DLD1 (cell line): ENCODE measurements around the gene KRT86.
"Not testable (repeated sequence)": the region's sequence is repeated elsewhere in the genome, so short reads cannot be mapped to it uniquely, and the experiment has no call there.

Source experiments
- in situ Hi-C: cut with HindIII; loops from 2 replicates; pipeline ENCODE4 v1.10.0; 2017; ENCODE audit warnings: low sequenced_read_pairs

Gene KRT86

DNA sequence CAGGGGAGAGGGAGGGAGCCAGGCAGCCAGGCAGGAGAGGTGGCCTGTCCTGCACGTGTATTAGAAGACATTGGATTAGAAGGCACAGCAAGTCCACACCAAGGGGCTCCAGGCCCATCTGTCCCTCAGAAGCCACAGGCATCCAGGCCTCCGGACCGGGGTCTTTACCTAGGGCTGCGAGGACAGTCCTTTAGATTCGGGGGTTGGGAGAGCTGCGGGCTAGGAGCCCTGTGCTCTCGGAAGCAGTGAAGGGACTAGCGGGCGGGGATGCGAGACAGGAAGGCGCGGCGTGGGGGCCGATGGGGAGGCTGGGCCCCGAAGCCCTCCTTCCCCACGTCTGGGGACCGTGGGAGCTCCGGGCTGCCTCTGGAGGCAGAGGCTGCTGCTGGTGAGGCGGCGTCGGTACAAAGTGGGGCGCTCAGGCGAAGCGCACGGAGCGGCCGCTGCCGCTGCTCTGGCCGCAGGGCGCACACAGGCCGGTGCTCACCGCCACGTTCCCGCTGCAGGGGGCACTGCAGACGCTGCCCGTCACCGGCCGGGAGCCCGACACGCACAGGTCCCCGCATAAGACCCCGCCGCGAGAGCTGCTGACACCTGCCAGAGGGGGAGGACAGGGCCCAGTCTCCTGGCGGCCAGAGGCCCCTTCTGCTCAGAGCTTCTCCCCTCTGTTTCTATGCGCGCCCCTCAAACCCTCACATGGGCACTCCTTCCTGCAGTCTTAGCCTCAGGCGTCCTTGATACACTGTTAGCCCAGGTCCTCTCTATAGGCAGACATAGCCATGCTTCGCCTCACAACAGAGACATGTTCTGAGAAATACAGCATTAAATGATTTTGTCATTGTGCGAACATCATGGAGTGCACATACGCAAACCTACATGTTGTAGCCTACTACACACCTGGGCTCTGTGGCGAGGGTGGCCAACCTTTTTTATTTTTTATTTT is 24.1 kb upstream of the KRT86 start:
- in situ Hi-C loops = no loop called here

DNA sequence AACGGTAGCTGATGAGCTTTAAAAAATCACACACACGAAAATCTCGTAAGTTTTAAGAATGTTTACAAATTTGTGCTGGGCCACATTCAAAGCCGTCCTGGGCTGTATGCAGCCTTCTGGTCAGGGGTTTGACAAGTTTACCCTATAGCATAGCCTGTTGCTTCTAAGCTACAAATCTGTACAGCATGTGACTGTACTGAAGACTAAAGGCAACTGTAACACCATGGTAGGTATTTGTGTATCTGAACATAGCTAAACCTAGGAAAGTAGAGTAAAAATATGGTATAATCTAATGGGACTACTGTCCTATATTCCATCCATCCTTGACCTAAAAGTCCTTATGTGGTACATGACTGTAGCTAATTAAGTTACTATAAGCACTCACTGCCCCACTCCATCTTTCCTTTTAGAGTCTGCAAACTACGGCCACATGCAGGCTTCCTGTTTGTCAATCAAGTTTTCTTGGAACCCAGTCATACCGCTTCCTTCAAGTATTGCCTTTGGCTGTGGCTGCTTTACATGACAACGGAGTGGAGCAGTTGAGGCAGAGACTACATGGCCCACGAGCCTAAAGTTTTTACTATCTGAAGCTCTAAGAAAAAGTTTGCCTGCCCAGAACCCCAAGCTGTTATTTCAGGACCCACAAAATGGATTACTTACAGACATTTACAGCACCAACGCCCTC is 22.9 kb upstream of the KRT86 start:
- in situ Hi-C loops = no loop called here

DNA sequence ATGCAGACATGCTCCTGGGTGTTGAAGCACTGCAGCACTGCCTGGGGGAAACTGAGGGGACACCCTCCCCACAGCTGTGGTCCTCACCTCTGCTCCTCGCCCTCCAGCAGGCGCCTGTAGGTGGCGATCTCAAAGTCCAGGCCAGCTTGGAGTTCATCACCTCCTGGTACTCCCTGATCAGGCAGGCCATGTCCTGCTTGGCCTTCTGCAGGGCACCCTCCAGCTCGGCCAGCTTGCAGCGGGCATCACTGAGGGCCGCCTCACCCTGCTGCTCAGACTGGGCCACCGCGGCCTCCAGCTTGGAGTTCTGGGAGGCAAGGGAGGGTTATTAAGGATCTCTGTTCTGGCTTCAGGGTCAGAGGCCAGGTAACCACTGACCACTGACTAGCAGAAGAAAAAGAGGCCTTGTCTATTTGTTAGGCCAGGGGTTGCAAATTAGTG is 22.2 kb upstream of the KRT86 start:
- in situ Hi-C loops = not testable (repeated sequence)

DNA sequence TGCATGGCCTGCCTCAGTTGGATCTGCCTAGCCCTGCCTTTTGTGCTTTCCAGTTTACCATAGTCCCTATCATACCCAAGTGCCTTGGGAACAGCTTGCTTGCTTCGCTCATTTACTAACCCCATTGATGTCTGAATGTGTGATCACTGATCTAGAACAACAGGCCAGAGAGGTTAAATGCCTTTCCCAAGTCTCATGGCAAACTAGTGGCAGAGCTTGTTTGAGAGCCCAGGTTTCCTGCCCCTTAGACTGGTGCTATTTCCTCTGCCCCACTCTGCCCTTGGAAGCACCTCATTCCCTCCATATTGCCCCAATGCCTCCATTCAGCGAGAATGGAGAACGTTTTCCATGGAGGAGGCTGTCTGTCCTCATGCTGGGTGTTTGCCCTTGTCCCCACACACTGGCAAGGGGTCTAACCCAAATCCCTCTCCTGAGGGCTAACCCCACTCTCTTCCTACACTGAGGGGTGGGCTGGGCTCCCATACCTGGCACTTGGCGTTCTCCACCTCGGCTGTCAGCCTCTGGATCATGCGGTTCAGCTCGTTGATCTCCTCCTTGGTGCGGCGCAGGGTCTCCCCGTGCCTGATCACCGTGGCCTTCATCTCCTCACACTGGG is 21.6 kb upstream of the KRT86 start:
- in situ Hi-C loops = no loop called here

DNA sequence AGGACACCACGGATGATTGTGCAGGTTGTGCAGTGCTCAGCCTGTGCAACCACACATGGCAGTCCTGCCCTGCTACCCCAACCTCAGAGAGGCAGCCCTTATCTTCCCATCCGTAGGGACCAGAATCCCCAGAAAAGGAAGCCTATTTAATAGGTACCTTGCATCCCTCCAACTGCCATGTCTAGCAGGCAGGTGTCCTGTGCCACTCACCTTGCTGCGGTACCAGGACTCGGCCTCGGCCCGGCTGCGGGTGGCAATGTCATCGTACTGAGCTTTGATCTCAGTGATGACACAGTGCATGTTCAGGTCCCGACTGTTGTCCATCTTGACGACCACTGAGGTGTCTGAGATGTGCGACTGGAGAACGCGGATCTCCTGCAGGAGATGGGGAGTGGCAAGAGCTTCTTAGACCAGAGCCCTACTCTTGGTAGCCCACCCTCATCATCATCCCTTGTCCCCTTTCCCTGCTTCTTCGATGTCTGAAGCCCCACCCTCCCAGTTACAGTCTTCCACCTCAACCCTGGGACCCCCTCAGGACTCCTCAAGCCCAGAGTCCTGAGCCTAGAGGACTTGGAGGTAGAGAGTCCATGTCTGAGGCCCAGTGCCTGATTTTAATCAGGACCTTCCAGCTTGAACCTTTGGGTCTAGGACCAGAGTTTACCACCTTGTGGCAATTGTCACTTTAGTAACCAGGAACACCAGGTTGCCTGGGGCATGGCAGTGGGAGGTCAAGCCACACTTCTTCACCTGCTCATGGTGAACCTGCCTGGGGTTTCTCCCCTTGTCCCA is 20.9 kb upstream of the KRT86 start:
- in situ Hi-C loops = no loop called here

DNA sequence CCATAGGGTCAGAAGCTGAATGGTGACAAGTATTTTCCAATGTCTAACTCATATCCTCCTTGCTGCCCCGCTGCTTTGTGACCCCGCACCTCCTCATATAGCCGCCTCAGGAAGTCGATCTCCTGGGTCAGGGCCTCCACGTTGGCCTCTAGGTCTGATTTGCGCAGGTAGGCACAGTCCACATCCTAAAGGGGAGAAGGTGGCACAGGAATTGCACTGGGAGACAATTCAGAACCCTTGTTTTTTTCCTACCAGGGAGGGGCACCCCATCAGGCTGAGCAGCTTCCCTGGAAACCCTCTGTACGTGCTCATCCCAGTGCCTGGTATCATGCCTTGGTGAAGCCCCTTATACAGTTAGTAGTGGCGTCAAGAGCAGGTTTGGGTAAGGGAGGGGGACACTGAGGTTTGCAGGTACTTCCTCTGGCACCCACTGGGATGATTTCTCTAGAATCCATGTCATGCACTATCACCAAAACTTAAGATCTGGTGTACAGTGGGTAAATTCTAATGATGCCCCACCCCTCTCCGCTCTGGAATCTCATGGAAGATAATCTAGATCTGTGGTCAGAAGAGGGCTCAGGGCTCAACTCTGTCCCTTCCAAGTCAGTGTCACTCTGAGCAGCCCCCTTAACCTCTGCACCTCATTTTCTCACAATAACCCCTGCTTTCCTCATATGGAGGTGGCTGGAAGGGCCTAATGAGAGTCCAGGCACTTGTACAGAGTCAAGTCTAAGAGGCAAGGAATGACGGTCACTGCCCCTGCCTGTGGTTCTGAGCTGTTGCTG is 20.1 kb upstream of the KRT86 start:
- in situ Hi-C loops = no loop called here

DNA sequence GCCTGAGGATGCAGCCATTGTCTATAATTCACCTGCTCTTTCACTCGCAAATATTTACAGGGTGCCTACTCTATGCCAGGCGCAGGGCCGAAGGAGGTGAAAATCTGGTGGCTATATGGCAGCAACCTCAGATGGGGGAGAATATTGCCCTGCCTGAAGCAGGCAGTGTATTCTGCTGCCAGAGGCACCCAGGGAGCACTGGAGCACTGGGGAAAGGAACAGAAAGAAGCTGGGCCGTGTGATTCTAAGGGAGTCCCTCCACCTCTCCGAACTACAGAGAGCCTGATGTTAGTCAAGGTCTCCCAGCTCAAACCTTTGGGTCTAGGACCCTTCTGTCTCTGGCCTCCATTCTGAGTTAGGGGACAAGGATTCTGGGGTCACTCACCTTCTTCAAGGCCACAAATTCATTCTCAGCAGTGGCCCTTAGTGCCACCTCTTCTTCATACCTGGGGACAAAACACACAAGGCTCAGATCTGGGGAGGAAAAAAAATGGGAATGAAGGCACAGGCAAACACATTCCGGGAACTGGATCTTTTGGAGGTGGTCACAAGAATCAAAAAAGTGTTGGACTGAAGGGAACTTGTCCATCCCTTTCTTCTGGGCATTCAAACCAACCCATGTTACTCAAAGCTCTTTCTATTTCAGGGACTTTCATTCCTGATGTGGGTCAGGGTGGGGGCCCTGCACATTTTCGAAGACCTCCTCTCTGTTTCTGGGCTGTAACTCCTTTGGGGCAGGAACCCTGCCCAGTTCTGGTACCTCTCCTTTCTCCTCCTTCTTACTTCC is 19.3 kb upstream of the KRT86 start:
- in situ Hi-C loops = no loop called here

DNA sequence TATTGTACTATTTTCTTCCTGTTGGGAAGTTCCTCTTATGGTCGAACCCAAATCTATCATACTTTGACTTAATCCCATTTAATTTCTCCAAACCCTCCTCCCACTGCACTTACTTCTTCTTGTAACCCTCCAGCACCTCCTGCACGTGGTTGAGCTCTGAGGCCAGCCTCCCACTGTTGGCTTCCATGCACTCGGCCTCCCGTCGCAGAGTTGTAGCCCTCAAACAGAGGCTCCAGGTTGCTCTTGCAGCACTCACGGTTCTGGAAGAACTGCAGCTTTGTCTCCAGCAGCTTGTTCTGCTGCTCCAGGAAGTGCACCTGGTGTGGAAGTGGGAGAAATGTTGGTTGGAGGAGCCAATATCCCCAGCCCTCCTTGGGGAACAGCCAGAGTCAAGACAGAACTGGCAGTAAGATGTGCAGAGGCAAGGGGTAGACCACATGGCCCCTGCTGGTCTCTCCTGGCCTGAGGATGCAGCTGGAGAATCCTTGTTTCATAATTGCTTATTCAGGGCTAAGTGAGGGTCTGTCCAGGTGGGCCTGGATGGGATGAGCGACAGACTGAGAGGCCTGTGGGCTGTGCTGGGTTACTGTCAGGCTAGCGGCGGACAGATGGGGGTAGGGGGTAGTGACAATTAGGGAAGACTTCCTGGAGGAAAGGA is 18.4 kb upstream of the KRT86 start:
- in situ Hi-C loops = no loop called here

DNA sequence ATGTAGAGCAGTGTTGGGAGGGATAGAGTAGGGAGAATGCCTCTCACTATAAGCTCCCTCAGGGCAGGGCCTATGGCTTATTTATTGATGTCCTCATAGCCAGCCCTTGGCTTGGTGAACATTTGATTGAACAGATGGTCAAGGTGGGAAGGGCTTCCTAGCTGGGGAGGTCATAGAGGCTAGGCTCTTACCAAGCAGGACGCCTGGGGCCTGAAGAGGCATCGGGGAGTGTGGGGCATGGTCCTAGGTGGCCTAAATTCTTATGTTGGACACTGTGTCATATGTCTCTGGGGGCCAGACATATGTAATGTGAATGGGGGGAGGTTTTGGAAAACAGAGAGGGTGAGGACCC is 17.9 kb upstream of the KRT86 start:
- in situ Hi-C loops = no loop called here

DNA sequence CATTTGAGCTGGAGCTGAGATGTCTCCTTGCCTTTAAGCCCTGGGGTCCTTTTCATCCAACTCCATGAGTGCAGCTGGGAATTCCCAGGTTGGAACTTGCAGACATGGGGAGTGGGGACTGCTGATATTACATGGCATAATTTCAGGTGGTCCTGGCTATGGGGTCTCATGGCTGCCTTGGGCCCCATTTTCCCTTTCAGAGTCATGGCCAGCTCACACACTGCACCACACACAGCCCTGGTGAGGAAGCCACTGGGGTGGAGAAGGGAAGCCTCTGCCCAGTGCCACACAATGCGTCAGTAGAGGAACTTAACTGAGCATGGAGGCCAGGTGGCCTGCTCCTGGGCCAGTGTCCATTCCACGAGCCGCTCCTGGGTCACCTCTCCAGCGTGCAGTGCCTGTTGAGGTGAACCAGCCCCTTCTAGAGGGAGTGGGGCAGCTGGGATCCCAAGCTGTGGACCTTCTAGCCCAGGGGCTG is 17.3 kb upstream of the KRT86 start:
- in situ Hi-C loops = no loop called here

DNA sequence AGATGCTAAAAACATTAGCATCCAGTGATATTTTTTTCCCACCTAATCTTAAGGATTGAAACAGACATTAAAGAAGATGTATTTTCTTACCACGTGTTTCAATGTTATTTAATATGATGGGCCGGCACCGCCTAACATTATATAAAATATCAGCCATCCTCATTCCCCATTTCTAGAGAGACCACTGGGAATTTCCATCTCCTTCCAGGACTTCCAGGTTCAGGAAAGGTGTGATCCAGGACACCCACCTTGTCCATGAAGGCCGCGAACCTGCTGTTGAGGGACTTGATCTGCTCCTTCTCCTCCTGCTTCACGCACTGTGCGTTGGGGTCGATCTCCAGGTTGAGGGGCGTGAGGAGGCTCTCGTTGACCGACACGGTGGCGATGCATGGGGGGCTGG is 16.5 kb upstream of the KRT86 start:
- in situ Hi-C loops = not testable (repeated sequence)

DNA sequence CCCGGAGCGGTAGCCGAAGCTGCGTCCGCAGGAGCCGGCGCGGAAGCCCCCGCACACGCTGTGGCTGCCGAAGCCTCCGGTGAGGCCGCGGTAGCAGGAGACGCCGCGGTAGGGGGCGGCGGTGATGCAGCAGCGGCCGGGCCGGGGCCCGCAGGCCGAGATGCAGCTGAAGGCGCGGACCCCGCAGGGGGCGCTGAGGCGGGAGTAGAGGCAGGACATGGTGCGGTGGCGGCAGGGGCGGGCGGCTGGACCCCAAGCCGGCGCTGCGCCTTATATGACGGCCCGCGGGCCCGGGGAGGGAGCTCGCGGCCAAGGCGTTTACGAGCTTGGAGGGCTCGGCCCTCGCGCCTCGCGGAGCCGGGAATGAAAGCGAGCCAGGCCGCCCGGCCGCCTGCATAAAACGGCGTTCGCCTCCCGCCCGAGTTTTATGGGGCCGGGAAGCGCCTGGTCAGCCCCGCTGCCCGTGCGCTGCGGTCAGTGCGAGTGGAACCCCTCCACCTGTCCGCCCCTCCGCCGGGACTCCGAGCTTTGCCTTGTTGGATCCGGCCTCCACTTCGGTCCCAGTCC is 16.0 kb upstream of the KRT86 start:
- in situ Hi-C loops = no loop called here

DNA sequence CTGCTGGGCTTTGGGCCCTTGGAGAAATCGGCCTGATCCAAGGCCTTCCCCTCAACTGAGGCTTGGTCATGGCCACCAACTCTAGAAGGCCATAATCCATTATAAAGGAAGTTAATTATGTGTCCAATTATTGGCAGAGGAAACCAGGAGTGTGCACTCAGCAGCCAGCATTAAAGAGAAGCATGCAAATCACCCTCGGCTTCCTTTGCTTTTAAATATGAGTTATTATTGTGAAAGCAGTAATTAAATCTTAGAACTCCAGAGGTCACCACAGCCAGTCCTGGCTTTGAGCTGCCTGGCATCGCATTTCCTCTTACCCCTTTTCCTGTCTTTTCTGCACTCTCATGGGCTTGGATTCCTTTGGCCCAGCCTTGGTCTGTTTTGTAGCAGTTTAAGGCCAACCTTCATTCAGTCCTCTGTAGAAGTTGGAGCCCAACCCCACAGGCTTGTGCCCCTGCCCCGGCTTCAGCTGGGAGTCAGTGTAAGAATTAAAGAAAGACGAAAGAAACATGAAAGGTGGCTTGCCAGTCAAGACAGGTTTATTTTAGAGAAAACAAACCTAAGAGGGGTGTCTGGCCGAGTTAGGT is 14.7 kb upstream of the KRT86 start:
- in situ Hi-C loops = no loop called here

DNA sequence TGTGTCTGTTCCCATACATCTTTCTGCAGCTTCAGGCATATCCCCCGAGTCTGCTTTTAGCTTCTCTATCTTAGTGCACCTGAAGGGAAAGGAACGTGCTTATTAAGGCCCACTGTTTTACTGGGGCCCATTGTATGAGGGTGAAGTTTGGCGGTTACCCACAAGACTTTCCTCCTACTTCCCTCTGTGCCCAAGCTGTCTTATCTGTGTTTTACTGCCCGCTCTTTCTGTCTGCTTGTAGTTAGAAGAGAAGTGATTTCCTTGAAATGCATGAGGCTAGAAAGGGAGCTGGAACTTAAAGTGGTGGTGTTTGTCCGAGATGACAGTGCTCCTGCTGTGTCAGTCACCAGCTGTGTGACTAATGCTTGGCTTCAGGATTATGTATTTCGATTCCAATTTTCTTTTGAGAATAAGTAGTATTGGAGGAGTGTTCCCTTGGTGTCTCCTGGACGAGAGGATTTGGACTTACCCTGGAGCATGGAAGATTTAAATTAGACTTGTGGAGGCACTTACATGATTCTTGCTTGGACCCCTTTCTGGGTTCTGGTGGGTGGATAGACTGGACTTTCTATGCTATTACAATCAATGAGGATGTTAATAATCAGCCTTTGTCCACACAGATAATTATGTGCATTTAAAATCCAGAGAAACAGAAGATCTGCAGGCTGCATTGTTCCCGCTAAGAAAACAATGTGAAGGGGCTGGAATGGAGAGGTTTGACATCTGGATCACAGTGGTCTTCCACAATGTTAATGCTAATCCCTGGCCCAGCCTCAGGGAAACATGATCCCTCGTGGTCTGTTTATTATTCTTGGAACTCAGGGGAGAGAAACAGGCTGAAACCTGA is 13.9 kb upstream of the KRT86 start:
- in situ Hi-C loops = no loop called here

DNA sequence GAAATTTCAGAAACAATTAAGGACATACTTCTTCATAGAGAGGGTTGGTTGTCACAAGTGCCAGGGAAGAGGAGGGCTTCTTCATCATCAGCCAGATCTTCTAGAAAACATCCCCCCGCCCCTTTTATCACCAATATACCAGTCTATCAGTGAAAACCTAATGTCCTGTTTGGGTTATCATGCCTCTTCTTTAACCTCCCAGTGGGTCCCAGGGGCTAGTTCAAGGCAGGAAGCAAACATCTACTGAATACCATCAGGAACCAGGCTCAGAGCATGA is 13.3 kb upstream of the KRT86 start:
- in situ Hi-C loops = no loop called here

DNA sequence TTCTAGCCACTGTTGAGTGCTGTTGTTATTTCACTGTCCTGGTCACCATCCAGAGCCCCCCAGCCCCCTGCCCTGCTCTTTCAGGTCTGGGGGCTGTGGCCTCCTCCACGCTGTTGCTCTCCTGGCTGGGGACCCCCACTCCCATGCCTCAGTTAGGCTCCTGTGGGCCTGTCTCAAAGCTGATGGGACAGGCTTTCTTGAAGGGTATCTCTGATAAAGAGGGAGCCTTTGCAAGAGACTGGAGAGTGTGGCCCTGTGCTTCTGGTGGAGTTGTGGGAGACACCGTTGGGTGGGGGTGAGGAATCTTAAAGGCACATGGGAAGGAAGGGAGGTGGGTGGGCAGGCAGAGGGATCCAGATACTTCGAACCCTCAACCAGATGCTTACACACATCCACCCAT is 12.2 kb upstream of the KRT86 start:
- in situ Hi-C loops = no loop called here

DNA sequence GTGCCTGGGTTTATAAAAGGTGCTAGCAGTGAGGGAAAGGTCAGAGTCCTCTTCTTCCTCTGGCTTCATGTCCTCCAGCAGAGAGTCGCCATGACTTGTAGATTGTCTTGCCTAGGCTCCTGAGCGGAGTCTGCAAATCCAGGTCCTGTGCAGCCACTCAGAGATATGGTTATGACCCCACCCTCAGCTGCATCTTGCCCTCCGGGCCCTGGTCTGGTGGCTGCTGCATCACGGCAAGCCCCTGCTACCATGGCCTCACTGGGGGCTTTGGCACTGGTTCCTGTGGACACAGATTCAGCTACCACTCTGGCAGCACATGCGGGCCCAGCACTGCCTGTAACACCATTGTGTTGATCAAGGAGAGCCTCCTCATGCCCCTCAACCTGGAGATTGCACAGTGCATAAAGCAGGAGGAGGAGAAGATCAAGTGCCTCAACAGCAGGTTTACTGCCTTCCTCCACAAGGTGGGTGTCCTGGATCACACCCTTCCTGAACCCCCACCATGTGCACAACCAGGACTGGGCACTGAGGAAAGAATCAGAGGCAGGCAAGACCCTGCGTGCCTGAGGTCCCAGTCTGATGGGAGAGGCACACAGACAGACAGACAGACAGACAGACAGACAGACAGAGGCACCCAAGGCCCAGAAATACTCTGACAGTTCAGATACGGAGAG is 10.5 kb upstream of the KRT86 start:
- in situ Hi-C loops = no loop called here
